MM.1S (cell line): ENCODE results near the gene CHSY3.

Experiments
- CTCF ChIP-seq: fragments of 300-600 bp; sonication (generic); IDR thresholded peaks from 2 replicates; pipeline ENCODE4 v1.5.1; 2016; ENCODE audit warnings: antibody characterized with exemption, low read length, mixed read lengths
- EZH2 ChIP-seq: fragments of 300-600 bp; sonication (generic); optimal IDR thresholded peaks from 2 replicates; pipeline ENCODE3; 2017; ENCODE audit warnings: low read depth, mild to moderate bottlenecking, antibody characterized with exemption, low read length, mixed read lengths
- EZH2phosphoT487 ChIP-seq: fragments of 300-600 bp; sonication (generic); IDR thresholded peaks from 2 replicates; pipeline ENCODE4 v1.6.1; 2018; ENCODE audit warnings: antibody characterized with exemption, low read length

- TF ChIP-seq CTCF (no peak), EZH2 (no peak), EZH2phosphoT487 (no peak)
These were observed 96.2 kb downstream of the CHSY3 start for GRCh38 chr5:130000460-130000859.
